Stimulated activated CD8-positive, alpha-beta memory T cell treated with anti-CD3 and anti-CD28 coated beads, Interleukin-15, amount 100 ng/mL, for 4 hours (primary cell): ENCODE data around the gene PLET1.

Source experiments
- DNase-seq, 2 donors: peaks; one replicate each; pipeline ENCODE4 v3.0.0-alpha.2; 2020; ENCODE audit warnings: low read depth in 2 of 2

PLET1 gene

DNA sequence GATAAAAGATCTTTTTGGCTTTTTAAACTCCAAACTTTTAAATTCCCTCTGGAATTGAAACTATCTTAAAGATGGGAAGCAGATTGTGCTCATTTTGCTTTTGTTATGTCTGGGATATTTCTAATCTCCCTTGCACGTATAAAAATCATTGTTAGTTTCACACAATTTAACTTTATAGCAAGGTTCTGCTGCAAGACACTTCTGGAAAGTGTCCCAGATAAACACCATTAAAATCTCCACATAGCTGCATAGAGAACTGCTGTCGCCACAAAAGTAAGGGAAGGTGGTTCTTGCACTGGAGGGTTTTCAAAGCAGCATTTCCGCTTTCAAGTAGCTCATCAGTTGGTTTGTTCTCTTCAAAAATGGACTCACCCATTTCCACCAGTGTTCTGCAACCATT is 22.6 kb downstream of the PLET1 start:
- DNase-seq, result no peak

DNA sequence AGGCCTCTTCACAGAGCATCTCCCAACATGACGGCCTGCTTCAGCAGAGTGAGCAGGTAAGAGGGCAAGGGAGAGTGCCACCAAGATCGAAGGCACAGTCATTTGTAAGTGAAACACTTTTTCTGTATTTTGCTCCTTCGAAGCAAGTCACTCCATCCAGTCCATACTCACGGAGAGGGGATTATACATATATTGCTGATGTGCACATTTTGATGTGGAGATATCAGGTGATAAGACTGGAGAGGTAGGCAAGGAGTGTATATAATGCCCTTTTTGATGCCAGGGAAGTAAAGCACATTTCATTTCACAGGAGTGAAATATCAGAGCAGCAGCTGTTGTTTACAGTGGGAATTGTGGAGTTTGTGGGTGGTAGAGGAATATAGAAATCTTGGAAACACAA is 23.2 kb downstream of the PLET1 start:
- no peak for DNase-seq

GRCh38 chr11:112235750-112236390 is 24.8 kb downstream of the PLET1 start:
- DNase-seq, result no peak

DNA sequence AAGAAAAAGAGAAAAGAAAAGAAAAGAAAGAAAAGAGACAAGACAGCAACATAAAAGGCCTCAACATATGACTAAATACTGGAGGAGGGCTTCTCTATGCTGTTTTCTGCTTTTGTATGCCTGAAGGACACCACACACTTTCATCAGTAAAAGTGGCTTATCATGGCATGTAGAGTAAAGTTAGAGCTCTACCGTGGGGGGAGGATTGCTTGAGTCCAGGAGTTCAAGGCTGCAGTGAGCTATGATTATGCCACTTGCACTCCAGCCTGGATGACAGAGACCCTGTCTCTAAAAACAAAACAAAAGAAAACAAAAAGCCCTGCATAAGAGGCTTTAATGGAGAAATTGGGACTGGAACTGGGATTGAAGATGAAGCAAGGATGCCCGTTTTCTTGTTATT is 28.7 kb downstream of the PLET1 start:
- no peak for DNase-seq

DNA sequence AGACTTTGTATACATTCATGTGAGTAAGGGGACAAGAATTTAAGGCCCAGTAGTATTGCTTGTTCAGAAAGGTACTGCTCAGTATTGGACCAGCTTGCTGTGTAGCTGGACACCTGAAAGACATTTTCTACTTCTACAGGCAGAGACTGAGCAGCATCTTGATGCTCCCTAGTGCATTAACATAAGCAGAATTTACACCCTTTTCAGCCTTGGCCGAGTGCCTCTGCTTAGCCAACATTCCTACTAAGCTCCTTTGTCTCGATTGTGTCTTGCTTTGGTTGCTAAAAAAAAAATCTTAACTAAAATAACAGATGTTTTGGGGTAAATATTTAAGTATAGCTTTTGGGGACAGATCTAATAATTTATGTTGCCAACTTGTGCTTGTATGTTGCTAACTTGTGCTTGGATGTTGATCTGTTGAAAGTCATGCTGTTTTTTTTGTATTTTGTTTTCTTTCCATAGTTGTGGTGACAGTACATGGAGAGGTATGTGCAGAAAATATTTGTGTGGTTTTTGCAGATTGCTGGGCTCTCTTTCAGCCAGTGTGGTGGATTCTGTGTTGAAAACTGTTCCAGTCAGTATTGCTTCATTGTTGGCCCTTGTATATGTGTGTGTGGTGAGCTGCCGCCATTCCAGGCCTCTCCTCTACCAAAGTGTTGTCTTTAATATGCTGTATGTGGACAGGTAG is 30.8 kb downstream of the PLET1 start:
- no peak for DNase-seq

- no peak for DNase-seq
Observed at GRCh38 chr11:112229159-112229558, 31.5 kb downstream of the PLET1 start.

DNA sequence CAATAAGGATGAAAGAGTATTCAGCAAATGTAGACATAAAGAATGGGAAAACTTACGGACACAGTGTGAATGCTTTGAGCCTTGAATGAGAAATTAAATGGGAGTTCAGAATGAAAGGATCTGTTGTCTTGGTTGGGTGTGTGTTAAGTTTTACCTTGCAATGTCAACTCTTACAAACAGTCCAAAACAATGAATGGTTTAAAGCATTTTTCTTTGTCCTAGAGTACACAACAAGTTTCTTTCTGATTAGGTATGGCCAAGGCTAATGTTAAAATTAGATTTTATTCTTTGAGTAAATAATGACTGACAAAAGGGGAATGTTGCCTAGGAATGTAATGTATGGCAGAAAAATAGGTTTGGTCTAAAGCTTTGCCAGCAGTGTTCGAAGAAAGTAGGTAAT is 32.0 kb downstream of the PLET1 start:
- no peak for DNase-seq

DNA sequence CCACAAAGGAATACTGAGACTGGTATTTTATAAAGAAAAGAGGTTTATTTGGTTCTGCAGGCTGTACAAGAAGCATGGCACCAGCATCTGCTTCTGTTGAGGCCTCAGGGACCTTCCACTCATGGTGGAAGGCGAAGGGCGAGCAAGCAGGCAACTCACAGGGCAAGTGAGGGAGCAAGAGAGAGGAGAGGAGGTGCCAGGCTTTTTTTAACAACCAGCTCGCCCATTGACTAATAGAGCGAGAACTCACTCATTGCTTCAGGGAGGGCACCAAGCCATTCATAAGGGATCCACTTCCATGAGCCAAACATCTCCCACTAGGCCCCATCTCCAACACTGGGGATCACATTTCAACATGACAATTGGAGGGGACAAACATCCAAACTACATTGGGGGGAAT is 33.2 kb downstream of the PLET1 start:
- DNase-seq, result no peak

DNA sequence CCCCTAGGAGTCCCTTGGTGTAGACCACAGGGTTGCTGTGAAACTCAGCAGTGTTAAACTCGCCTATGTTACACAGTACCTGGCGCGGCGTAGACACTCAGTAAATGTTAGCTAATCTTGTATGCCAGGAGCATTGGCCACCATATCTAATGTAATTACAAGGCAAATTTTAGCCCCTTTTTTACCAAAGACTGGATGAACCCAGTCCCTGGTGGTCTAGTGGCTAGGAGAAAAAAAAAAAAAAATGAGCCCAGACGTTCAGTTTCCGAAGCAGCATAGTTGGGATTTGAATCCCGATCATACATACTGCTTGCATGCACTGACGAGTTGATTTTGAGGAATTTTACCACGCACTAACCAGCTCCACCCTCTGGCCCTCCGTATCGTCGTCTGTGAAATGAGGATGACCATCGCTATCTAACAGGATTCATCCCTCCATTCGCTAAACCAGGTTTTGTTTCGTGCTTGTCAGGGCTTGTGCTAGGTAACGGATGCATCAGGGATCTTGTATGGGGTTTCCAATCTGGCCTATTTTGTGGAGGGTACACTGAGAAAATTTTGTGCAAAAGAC is 33.7 kb downstream of the PLET1 start:
- DNase-seq, result no peak

DNA sequence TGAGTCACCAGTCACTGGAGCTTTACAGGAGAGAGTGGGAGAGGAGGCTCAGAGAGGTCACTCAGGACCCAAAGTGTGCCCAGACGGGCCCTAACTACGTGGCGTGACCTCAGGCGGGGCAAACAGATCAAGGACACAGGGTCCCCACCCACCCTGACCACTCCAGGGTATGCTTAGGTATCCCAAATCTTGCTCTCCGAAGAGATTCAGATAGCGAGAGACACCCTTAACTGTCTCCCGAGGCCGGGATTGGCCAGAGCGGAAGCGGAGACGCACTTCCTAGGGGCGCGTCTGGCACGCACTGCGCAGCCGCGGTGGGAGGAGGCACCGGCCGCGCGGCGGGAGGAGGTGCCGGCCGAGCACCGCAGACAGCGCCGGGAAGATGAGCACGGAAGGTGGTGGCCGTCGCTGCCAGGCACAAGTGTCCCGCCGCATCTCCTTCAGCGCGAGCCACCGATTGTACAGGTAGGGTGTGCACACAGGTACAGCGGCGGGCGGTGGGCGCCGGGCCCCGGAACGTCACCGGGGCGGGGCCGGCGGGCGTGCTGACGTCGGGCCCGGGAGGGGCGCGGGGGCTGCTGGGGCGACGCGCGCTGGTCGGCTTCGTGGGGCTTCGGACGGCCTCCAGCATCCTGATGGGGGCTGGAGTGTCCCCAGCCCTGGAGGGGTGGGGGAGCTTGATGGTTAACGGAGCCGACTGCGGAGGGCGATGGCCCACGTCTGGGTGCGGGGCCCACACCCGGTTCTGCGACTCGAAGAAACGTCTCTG is 34.4 kb downstream of the PLET1 start, which contains the start of gene PTS:
TSS of gene PTS (plus strand) at position 367 of the 769 bp plus-strand sequence. CDS start at position 383, 16 bp downstream.
- peak; percentile 60 to 71 for DNase-seq

DNA sequence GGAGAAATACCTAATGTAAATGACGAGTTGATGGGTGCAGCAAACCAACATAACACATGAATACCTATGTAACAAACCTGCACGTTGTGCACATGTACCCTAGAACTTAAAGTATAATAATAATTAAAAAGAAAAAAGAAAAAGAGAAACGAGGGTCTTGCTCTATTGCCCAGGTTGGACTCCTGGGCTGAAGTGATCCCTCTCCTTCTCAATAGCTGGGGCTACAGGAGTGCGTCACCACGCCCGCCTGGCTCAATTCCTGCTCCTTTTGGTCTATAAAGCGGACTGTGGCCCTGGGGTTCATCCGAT is 35.0 kb downstream of the PLET1 start:
- DNase-seq, result no peak

- DNase-seq, result no peak
Observed at GRCh38 chr11:112223754-112224532, 36.7 kb downstream of the PLET1 start.

DNA sequence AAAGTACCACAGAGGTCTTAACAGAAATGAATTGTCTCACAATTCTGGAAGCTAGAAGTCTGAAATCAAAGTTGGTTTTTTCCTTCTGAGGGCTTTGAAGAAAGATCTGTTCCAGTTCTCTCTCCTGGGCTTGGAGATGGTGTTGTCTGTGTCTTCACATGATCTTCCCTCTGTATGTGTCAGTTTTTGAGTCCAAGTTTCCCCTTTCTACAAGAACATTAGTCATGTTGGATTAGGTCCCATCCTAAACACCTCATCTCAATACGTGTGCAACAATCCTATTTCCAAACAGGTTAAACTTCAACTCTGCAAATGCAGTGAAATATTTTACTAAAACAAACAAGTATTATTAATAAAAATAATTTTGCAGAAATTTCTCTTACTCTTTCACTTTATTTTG is 37.5 kb downstream of the PLET1 start:
- DNase-seq, result no peak

DNA sequence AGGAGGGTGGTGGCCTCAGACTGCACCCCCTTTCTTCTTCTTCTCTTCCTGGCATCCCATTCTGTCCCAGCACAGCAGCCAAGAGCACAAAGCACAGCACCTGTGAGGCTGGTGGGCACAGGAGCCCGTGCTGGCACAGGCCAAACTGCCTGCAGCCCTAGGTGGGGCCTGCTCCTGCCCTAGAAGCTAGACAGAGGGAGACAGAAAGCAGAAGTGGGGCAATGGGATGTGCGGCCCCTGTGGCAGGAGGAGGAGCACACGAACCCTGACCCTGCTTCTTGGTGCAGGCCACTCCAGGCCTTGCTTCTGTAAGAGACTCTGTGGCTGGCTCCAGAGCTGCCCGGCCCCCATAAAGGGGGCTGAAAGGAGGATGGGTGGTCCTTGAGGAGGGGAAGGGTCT is 38.4 kb downstream of the PLET1 start:
- DNase-seq, result no peak

DNA sequence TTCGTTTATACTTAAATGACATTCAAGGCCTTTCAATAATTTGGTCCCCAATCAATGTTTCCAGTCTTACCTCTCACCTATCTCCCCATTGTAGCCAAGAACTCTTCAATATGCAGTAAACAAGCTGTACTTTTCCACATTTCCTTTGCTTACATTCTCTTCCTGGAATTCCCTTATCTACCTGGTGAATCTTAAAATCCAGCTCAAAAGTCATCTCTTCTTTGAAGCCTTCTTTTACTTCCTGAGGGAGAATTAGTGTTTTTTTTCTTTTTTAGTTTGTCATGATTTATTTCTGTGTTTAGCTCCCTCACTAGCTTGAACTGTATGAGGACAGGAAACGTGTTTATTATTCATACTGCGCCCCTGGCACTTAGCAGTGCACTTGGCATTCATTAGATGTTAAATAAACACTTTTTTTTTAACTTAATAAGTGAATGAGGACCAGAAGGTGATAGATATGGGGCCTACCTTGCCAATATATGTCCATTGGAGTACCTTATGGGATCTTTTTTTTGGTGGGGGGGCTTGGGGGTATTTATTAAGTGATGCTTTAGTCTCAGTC is 39.3 kb downstream of the PLET1 start:
- no peak for DNase-seq

GRCh38 chr11:112219476-112220232 is 41.0 kb downstream of the PLET1 start:
- no peak for DNase-seq

DNA sequence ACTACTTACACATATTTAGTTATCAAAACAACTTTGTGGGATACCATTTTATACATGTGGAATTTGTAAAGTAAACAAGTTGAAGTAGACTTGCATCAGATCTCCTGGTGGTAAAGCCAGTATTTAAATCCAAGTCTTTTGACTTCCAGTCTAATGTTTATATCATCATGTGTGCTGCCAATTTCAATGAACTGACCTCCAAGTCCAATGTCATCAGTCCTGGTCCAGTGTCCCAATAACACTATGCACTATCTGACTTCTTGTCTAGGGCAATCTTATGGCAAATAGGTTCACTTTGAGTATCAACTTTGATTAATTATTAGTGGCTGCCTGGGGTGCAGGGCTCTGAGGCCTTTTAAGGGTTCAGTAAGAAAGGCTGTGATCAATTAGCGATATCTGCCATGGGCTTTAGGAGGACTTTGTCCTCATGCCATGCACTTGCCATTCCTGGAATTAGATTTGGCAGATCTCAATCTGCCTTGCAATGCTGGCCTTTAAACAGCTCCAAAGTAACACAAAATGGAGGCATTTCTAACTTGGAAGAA is 44.0 kb downstream of the PLET1 start:
- no peak for DNase-seq

- DNase-seq, result no peak
Observed at GRCh38 chr11:112215621-112216020, 45.0 kb downstream of the PLET1 start.

DNA sequence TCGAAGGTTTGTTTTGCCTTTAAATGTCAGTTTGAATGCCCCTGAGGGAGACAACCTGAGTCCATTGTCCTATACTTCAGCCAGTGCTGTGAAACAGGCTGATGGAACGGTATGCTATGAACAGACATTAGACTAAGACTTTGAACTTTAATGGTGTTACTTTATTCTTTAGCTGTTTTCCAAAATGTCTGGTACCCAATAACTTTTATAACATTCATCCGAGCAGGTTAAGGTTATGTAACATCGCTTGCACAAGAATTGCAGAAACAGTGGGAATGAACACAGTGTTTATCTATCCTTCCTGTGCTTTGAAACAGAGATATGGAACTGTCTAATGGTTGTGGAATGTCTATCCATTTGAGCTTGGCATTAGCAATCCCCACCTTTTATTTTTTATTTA is 46.9 kb downstream of the PLET1 start:
- no peak for DNase-seq

- DNase-seq, result no peak
Observed at GRCh38 chr11:112212710-112213109, 48.0 kb downstream of the PLET1 start.

DNA sequence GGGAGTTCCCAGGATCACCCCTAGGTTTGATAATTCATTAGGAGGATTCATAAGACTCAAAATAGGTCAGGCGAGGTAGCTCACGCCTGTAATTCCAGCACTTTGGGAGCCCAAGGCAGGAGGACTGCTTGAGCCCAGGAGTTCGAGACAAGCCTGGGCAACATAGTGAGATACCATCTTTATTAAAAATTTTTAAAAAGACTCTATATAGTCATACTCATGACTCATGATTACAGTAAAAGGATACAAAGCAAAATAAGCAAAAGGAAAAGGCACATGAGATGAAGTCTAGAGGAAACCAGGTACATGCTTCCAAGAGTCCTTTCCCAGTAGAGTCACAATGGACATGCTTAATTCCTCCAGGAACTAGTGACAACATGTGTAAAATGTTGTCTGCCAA is 48.4 kb downstream of the PLET1 start:
- no peak for DNase-seq
